OCI-LY3 (cell line): Measurements from ENCODE around the gene OBSL1.

Source experiments
- H2AFZ ChIP-seq: fragments of 200-600, 300-600 bp; shearing (Covaris generic); 2 replicates; pipeline ENCODE4 v1.6.0; 2014; ENCODE audit warnings: antibody characterized with exemption, low read depth, low read length
- H3K27ac ChIP-seq: fragments of 200-600, 300-600 bp; sonication (generic); 2 replicates; pipeline ENCODE4 v1.5.1; 2014; ENCODE audit warnings: mild to moderate bottlenecking, low read length, moderate library complexity, mixed read lengths
- H3K27me3 ChIP-seq: fragments of 200-600, 300-600 bp; sonication (generic); 2 replicates; pipeline ENCODE4 v1.6.1; 2014; ENCODE audit warnings: low read depth, low read length, mixed read lengths
- H3K36me3 ChIP-seq: fragments of 200-600, 300-600 bp; sonication (generic); replicated peaks from 2 replicates; pipeline ENCODE3; 2014; ENCODE audit warnings: low read depth, low read length, mixed read lengths
- H3K4me1 ChIP-seq: fragments of 300-600, 200-600 bp; sonication (generic); 2 replicates; pipeline ENCODE4 v1.6.1; 2014; ENCODE audit warnings: low read length, mixed read lengths
- H3K4me2 ChIP-seq: fragments of 200-600, 300-600 bp; sonication (generic); 2 replicates; pipeline ENCODE4 v1.6.1; 2014; ENCODE audit warnings: low read length, mixed read lengths
- H3K4me3 ChIP-seq: fragments of 300-600, 200-600 bp; sonication (generic); 2 replicates; pipeline ENCODE4 v1.5.1; 2014; ENCODE audit warnings: antibody characterized with exemption, mild to moderate bottlenecking, low read length, moderate library complexity
- H3K79me2 ChIP-seq: fragments of 300-600, 200-600 bp; shearing (Covaris generic); 2 replicates; pipeline ENCODE4 v1.6.1; 2014; ENCODE audit warnings: mild to moderate bottlenecking, low read length, mixed read lengths
- H3K9ac ChIP-seq: fragments of 300-600, 200-600 bp; shearing (Covaris generic); 2 replicates; pipeline ENCODE4 v1.6.0; 2014; ENCODE audit warnings: mild to moderate bottlenecking, low read length, moderate library complexity
- H3K9me3 ChIP-seq: fragments of 200-600, 300-600 bp; shearing (Covaris generic); 2 replicates; pipeline ENCODE4 v1.6.1; 2014; ENCODE audit warnings: low read length, mixed read lengths; ENCODE audit not compliant: insufficient read depth
- H4K20me1 ChIP-seq: fragments of 200-600, 300-600 bp; sonication (generic); 2 replicates; pipeline ENCODE4 v1.6.1; 2016; ENCODE audit warnings: low read length, mixed read lengths; ENCODE audit not compliant: insufficient read depth
- EZH2phosphoT487 ChIP-seq: fragments of 200-600 bp; shearing (Covaris generic); IDR thresholded peaks from 2 replicates; pipeline ENCODE4 v1.6.1; 2018; ENCODE audit warnings: antibody characterized with exemption, mixed run types, low read depth
- TF ChIP-seq, protein P1 (sequence below): fragments of 200-600, 300-600 bp; sonication (generic); IDR thresholded peaks from 2 replicates; pipeline ENCODE4 v1.5.1; 2014; ENCODE audit warnings: antibody characterized with exemption, low read length, low read depth

The OBSL1 gene

DNA sequence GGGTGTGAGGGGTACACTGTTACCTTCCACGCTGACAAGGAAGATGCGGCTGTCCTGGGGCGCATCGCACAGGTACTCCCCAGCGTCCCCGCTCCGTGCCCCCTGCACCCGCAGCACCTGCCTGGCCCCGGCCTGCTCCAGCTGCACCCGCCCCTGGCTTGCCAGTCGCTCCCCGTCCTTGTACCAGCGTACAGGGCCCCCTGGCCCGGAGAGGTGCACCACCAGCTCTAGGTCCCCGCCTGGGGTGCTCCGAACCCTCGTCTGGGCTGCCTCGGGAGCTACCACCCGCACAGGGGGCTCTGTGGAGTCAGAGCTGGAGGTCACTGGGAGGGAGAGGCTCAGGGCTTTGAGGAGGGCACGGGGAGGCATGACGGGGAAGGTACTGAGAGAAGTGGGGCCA, 14.0 kb downstream of the OBSL1 start:
- H3K36me3 ChIP-seq = no peaks in the 10 kb centered on the region
- H3K79me2 ChIP-seq = no peaks in the 10 kb centered on the region
- H3K4me2 ChIP-seq = no peak overlapping the region
- no peaks in the 10 kb centered on the region for H4K20me1 ChIP-seq
- H3K4me3 ChIP-seq = no peak overlapping the region
- H3K4me1 ChIP-seq = no peaks in the 10 kb centered on the region
- no peak for TF ChIP-seq EZH2phosphoT487
- TF ChIP-seq, protein P1, sequence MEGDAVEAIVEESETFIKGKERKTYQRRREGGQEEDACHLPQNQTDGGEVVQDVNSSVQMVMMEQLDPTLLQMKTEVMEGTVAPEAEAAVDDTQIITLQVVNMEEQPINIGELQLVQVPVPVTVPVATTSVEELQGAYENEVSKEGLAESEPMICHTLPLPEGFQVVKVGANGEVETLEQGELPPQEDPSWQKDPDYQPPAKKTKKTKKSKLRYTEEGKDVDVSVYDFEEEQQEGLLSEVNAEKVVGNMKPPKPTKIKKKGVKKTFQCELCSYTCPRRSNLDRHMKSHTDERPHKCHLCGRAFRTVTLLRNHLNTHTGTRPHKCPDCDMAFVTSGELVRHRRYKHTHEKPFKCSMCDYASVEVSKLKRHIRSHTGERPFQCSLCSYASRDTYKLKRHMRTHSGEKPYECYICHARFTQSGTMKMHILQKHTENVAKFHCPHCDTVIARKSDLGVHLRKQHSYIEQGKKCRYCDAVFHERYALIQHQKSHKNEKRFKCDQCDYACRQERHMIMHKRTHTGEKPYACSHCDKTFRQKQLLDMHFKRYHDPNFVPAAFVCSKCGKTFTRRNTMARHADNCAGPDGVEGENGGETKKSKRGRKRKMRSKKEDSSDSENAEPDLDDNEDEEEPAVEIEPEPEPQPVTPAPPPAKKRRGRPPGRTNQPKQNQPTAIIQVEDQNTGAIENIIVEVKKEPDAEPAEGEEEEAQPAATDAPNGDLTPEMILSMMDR = no peak
- H3K9me3 ChIP-seq = no peaks in the 10 kb centered on the region
- H3K27me3 ChIP-seq = no peaks in the 10 kb centered on the region
- no peak overlapping the region for H3K27ac ChIP-seq
- H2AFZ ChIP-seq = no peak overlapping the region
- no peak overlapping the region for H3K9ac ChIP-seq

DNA sequence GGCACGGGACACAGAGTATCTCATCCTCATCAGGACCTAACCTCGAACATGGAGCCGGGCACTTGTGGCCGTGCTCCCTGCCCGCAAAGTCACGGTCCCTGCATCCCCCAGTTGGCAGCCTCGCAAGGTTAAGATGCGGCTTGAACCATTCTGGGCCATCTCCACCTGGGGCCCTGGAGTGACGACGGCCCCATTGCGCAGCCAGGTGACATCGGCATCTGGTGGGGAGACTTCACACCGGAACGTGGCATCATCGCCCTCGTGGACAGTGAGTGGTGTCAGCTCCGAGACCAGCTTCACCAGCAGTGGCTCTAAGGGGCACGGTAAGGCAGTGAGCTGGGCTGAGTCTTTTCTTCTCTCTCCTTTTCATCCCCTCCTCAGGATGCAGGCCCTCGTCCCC, 14.9 kb downstream of the OBSL1 start:
- Histone ChIP-seq H4K20me1 (no peaks in the 10 kb centered on the region), H3K4me2 (no peak overlapping the region), H3K27ac (no peak overlapping the region), H3K36me3 (no peaks in the 10 kb centered on the region), H3K27me3 (no peaks in the 10 kb centered on the region), H2AFZ (no peak overlapping the region), H3K4me3 (no peak overlapping the region), H3K9ac (no peak overlapping the region), H3K9me3 (no peaks in the 10 kb centered on the region), H3K79me2 (no peaks in the 10 kb centered on the region), H3K4me1 (no peaks in the 10 kb centered on the region)
- TF ChIP-seq, protein P1 = no peak
- TF ChIP-seq EZH2phosphoT487 = no peak

DNA sequence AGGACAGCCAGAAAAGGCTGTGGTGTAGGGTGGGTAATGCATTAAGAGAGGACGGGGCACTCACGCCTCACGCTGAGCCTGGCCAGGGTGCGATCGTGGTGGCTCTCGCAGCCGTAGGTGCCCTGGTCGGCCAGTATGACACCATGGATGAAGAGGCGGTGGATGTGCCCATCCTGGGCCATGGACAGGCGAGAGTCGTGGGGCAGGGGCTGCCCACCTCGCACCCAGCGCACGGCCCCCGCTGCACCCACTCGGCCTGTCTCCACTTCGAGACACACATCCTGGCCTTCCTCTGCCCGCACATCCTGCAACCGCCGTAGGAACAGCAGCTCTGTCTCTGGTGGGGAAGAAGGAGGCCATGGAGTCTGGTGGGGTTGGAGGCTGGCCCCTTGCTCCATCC, 15.4 kb downstream of the OBSL1 start:
- Histone ChIP-seq H3K79me2 (no peaks in the 10 kb centered on the region), H3K4me3 (no peak overlapping the region), H3K9me3 (no peaks in the 10 kb centered on the region), H4K20me1 (no peaks in the 10 kb centered on the region), H3K9ac (no peak overlapping the region), H3K27ac (no peak overlapping the region), H3K36me3 (no peaks in the 10 kb centered on the region), H3K4me1 (no peaks in the 10 kb centered on the region), H3K27me3 (no peaks in the 10 kb centered on the region), H2AFZ (no peak overlapping the region), H3K4me2 (no peak overlapping the region)
- no peak for TF ChIP-seq EZH2phosphoT487
- TF ChIP-seq, protein P1 = no peak

DNA sequence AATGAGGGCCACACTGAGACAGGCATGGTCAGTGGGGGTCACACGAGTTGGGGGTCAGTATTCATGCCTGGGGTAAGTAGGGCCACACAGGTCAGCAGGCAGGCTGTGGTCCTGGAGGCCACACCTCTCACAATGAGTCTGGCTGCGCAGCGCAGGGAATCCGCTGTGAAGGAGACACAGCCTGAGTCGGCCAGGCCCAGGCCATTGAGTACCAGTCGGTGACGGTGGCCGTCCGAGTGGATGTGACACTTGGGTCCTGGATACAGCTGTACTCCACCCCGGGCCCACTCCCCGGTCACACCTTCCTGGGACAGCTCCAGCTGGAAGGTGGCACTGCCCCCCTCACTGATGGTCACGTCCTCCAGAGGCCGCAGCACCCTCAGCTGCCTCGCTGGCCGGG, 17.0 kb downstream of the OBSL1 start:
- Histone ChIP-seq H3K27me3 (no peaks in the 10 kb centered on the region), H3K9me3 (no peaks in the 10 kb centered on the region), H3K27ac (no peak overlapping the region), H3K79me2 (no peaks in the 10 kb centered on the region), H2AFZ (no peak overlapping the region), H3K4me2 (no peak overlapping the region), H3K4me1 (no peaks in the 10 kb centered on the region), H4K20me1 (no peaks in the 10 kb centered on the region), H3K36me3 (no peaks in the 10 kb centered on the region), H3K9ac (no peak overlapping the region), H3K4me3 (no peak overlapping the region)
- TF ChIP-seq, protein P1 = no peak
- TF ChIP-seq EZH2phosphoT487 = no peak
